Measurements from ENCODE around the gene TMOD1.
"Not testable (repeated sequence)": the region's sequence is repeated elsewhere in the genome, so short reads cannot be mapped to it uniquely, and the experiment has no call there.

The TMOD1 gene

GRCh38 chr9:97594381-97594921, 93.0 kb downstream of the TMOD1 start:
- DNase-seq (ENCODE audit: low read depth, low spot score) = no peak

GRCh38 chr9:97596906-97597305, 95.4 kb downstream of the TMOD1 start:
- no peak for DNase-seq (ENCODE audit: low read depth, low spot score)

- peak; percentile 67 for DNase-seq (ENCODE audit: low read depth, low spot score)
Observed at GRCh38 chr9:97598461-97599288, 97.2 kb downstream of the TMOD1 start.

- DNase-seq (ENCODE audit: low read depth, low spot score) = no peak
Observed at GRCh38 chr9:97599314-97599846, 97.9 kb downstream of the TMOD1 start.

- no peak for DNase-seq (ENCODE audit: low read depth, low spot score)
Observed at GRCh38 chr9:97600531-97601227, 99.2 kb downstream of the TMOD1 start.

GRCh38 chr9:97601228-97601898, 99.9 kb downstream of the TMOD1 start:
- no peak for DNase-seq (ENCODE audit: low read depth, low spot score)

GRCh38 chr9:97602430-97602829, 101.0 kb downstream of the TMOD1 start:
- no peak for DNase-seq (ENCODE audit: low read depth, low spot score)

GRCh38 chr9:97604901-97605645, 103.6 kb downstream of the TMOD1 start:
- no peak for DNase-seq (ENCODE audit: low read depth, low spot score)

GRCh38 chr9:97615439-97616072, 114.1 kb downstream of the TMOD1 start:
- no peak for DNase-seq (ENCODE audit: low read depth, low spot score)

GRCh38 chr9:97617939-97618416, 116.5 kb downstream of the TMOD1 start:
- DNase-seq (ENCODE audit: low read depth, low spot score) = no peak

GRCh38 chr9:97620063-97620462, 118.6 kb downstream of the TMOD1 start:
- not testable (repeated sequence) for DNase-seq (ENCODE audit: low read depth, low spot score)

GRCh38 chr9:97622483-97622882, 121.0 kb downstream of the TMOD1 start:
- DNase-seq (ENCODE audit: low read depth, low spot score) = not testable (repeated sequence)

- no peak for DNase-seq (ENCODE audit: low read depth, low spot score)
Observed at GRCh38 chr9:97623946-97624345, 122.5 kb downstream of the TMOD1 start.

GRCh38 chr9:97625620-97626019, 124.2 kb downstream of the TMOD1 start:
- DNase-seq (ENCODE audit: low read depth, low spot score) = no peak

- no peak for DNase-seq (ENCODE audit: low read depth, low spot score)
Observed at GRCh38 chr9:97627624-97628023, 126.2 kb downstream of the TMOD1 start.

GRCh38 chr9:97628668-97629067, 127.2 kb downstream of the TMOD1 start:
- DNase-seq (ENCODE audit: low read depth, low spot score) = no peak

- DNase-seq (ENCODE audit: low read depth, low spot score) = no peak
Observed at GRCh38 chr9:97629156-97629555, 127.7 kb downstream of the TMOD1 start.

- no peak for DNase-seq (ENCODE audit: low read depth, low spot score)
Observed at GRCh38 chr9:97630591-97630990, 129.1 kb downstream of the TMOD1 start.

GRCh38 chr9:97632248-97632984, 130.9 kb downstream of the TMOD1 start:
- peak; percentile 38 for DNase-seq (ENCODE audit: low read depth, low spot score)

All from iPS DF 19.7 (cell line).